ENCODE data around the gene SRL. TPM values are rescaled to one million over a fixed set of nuclear protein-coding genes. Genes with fewer than 3 reads are reported as not detected.

SRL gene
- polyA plus RNA-seq, 1 donor from 2014 or later, result not detected

DNA sequence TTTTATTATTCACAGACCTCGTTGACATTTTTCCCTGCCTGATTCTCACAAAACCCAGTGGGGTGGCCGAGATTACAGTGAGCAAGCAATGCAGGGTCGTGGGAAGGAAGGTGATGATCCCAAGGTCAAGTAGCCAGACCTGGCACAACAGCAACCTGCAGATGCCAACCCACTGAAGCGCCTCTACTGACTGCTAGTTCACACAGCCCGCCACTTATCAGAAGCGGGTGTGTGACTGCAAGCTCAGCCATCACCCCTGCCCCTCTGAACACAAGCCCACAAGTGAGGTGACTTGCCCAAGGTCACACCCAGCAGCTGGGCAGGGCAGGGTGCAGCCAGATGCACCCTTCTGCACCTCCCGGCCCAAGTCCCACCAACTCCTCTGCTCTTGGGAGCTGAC lies 23.8 kb upstream of the SRL start:
- Histone ChIP-seq H3K9me2 (ENCODE audit: insufficient read depth, low read length) (no peaks in the 10 kb centered on the region), H3K9me3 (ENCODE audit: low read length) (no peaks in the 10 kb centered on the region), H3K27me3 (ENCODE audit: insufficient read depth, low read depth, low read length) (no peaks in the 10 kb centered on the region), H3K27ac (ENCODE audit: low read length) (no peak overlapping the region), H3K9ac (ENCODE audit: low read length) (no peak overlapping the region), H3F3A (ENCODE audit: insufficient read depth, low read length, poor library complexity, severe bottlenecking) (no peaks in the 10 kb centered on the region), H3K4me3 (ENCODE audit: low read length) (no peak overlapping the region), H4K20me1 (ENCODE audit: insufficient read depth) (no peaks in the 10 kb centered on the region), H2AFZ (ENCODE audit: low read depth, low read length) (no peak overlapping the region), H3K36me3 (ENCODE audit: insufficient read depth, low read length) (no peaks in the 10 kb centered on the region), H3K79me2 (replicated peaks; ENCODE audit: insufficient read depth, low read length) (peaks cover 7% of the 10 kb centered on the region), H3K4me2 (ENCODE audit: low read length) (no peak overlapping the region)
- no peak for TF ChIP-seq POLR2AphosphoS5 (IDR thresholded peaks at IDR 0.05)

DNA sequence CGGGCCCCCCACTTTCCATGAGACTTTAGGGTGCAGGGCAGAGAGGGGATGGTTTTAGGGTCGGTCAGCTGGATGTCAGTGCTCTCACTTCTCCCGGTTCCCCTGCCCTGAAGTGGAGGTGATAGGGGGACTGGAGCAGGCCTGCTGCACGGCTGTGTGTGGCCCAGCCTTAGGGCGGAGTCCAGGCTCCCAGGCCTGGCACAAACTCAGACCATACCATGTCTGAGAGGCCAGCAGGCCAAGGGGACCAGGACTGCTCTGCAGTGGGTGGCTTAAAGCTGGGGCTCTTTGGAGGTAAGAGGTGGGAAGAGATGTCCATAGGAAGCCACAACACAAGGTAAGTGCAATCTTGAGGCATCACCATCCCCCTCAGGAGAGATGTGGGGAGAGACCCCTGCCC lies 22.7 kb upstream of the SRL start:
- H3K9me2 ChIP-seq (ENCODE audit: insufficient read depth, low read length), result no peaks in the 10 kb centered on the region
- H3K4me2 ChIP-seq (ENCODE audit: low read length), result no peak overlapping the region
- TF ChIP-seq TAF1 (IDR thresholded peaks at IDR 0.05; ENCODE audit: low read depth), result no peak
- no peak for TF ChIP-seq RAD21 (conservative IDR thresholded peaks at IDR 0.05)
- no peak for TF ChIP-seq POLR2AphosphoS5 (IDR thresholded peaks at IDR 0.05)
- TF ChIP-seq MXI1 (conservative IDR thresholded peaks at IDR 0.05; ENCODE audit: poor library complexity, severe bottlenecking), result no peak
- TF ChIP-seq, protein P1, sequence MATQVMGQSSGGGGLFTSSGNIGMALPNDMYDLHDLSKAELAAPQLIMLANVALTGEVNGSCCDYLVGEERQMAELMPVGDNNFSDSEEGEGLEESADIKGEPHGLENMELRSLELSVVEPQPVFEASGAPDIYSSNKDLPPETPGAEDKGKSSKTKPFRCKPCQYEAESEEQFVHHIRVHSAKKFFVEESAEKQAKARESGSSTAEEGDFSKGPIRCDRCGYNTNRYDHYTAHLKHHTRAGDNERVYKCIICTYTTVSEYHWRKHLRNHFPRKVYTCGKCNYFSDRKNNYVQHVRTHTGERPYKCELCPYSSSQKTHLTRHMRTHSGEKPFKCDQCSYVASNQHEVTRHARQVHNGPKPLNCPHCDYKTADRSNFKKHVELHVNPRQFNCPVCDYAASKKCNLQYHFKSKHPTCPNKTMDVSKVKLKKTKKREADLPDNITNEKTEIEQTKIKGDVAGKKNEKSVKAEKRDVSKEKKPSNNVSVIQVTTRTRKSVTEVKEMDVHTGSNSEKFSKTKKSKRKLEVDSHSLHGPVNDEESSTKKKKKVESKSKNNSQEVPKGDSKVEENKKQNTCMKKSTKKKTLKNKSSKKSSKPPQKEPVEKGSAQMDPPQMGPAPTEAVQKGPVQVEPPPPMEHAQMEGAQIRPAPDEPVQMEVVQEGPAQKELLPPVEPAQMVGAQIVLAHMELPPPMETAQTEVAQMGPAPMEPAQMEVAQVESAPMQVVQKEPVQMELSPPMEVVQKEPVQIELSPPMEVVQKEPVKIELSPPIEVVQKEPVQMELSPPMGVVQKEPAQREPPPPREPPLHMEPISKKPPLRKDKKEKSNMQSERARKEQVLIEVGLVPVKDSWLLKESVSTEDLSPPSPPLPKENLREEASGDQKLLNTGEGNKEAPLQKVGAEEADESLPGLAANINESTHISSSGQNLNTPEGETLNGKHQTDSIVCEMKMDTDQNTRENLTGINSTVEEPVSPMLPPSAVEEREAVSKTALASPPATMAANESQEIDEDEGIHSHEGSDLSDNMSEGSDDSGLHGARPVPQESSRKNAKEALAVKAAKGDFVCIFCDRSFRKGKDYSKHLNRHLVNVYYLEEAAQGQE (IDR thresholded peaks at IDR 0.05; ENCODE audit: borderline replicate concordance), result no peak
- TF ChIP-seq, protein P2, sequence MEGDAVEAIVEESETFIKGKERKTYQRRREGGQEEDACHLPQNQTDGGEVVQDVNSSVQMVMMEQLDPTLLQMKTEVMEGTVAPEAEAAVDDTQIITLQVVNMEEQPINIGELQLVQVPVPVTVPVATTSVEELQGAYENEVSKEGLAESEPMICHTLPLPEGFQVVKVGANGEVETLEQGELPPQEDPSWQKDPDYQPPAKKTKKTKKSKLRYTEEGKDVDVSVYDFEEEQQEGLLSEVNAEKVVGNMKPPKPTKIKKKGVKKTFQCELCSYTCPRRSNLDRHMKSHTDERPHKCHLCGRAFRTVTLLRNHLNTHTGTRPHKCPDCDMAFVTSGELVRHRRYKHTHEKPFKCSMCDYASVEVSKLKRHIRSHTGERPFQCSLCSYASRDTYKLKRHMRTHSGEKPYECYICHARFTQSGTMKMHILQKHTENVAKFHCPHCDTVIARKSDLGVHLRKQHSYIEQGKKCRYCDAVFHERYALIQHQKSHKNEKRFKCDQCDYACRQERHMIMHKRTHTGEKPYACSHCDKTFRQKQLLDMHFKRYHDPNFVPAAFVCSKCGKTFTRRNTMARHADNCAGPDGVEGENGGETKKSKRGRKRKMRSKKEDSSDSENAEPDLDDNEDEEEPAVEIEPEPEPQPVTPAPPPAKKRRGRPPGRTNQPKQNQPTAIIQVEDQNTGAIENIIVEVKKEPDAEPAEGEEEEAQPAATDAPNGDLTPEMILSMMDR (IDR thresholded peaks at IDR 0.05; ENCODE audit: poor library complexity, severe bottlenecking), result no peak
- no peak for TF ChIP-seq EZH2 (IDR thresholded peaks at IDR 0.05; ENCODE audit: borderline replicate concordance, insufficient read depth, low read length, poor library complexity, severe bottlenecking)
- TF ChIP-seq SMC3 (conservative IDR thresholded peaks at IDR 0.05; ENCODE audit: poor library complexity), result no peak
- no peak for TF ChIP-seq EP300 (conservative IDR thresholded peaks at IDR 0.05; ENCODE audit: poor library complexity, severe bottlenecking)
- H3K27me3 ChIP-seq (ENCODE audit: insufficient read depth, low read depth, low read length), result no peaks in the 10 kb centered on the region
- no peak overlapping the region for H3K4me3 ChIP-seq (ENCODE audit: low read length)
- no peaks in the 10 kb centered on the region for H3K36me3 ChIP-seq (ENCODE audit: insufficient read depth, low read length)
- H3K9me3 ChIP-seq (ENCODE audit: low read length), result no peaks in the 10 kb centered on the region
- H3K27ac ChIP-seq (ENCODE audit: low read length), result no peak overlapping the region
- no peak overlapping the region for H2AFZ ChIP-seq (ENCODE audit: low read depth, low read length)
- H3K9ac ChIP-seq (ENCODE audit: low read length), result no peak overlapping the region
- no peaks in the 10 kb centered on the region for H3K79me2 ChIP-seq (replicated peaks; ENCODE audit: insufficient read depth, low read length)
- H4K20me1 ChIP-seq (ENCODE audit: insufficient read depth), result no peaks in the 10 kb centered on the region
- no peaks in the 10 kb centered on the region for H3F3A ChIP-seq (ENCODE audit: insufficient read depth, low read length, poor library complexity, severe bottlenecking)
